Natural killer cell (primary cell): ENCODE data around the gene TKFC. TPM values are rescaled to one million over a fixed set of nuclear protein-coding genes. Genes with fewer than 3 reads are reported as not detected.
A peak's percentile ranks its signal among the peaks of the same experiment; 100 is the strongest.

ENCODE experiments used
- ATAC-seq, 3 donors: fragments of 150-1000 bp in 2 of 3; fragments of 200-7000 bp in 1 of 3; cut with Tn5 transposase; 1 replicate in 1 of 3; 2 replicates in 2 of 3; pipeline ENCODE4 v1.10.0; 2021; ENCODE audit warnings: mild to moderate bottlenecking in 2 of 3, moderate library complexity in 2 of 3
- DNase-seq, 2 donors: peaks; one replicate each; pipeline versions ENCODE4 v3.0.0 to v3.0.0-alpha.2; 2013 to 2021; ENCODE audit warnings: mixed read lengths in 1 of 2
- H3K27ac ChIP-seq: one replicate; pipeline ENCODE4 v1.5.1; 2013; ENCODE audit warnings: mild to moderate bottlenecking, low read length
- H3K27me3 ChIP-seq: one replicate; pipeline ENCODE4 v1.6.1; 2013; ENCODE audit warnings: low read length; ENCODE audit not compliant: control insufficient read depth, insufficient read depth
- H3K36me3 ChIP-seq: one replicate; pipeline ENCODE4 v1.6.1; 2013; ENCODE audit warnings: low read length; ENCODE audit not compliant: control insufficient read depth, insufficient read depth
- H3K4me1 ChIP-seq: one replicate; pipeline ENCODE4 v1.6.1; 2013; ENCODE audit warnings: low read length; ENCODE audit not compliant: control insufficient read depth, insufficient read depth
- H3K4me3 ChIP-seq: one replicate; pipeline ENCODE4 v1.5.1; 2013; ENCODE audit warnings: low read length
- H3K9me3 ChIP-seq: one replicate; pipeline ENCODE4 v1.6.1; 2013; ENCODE audit warnings: low read length; ENCODE audit not compliant: control insufficient read depth, insufficient read depth
- H3K27ac Mint-ChIP-seq, 2 donors: one replicate each; pipeline ENCODE4 v1.8.0; 2022; ENCODE audit warnings: mild to moderate bottlenecking in 2 of 2, mixed read lengths in 2 of 2, moderate library complexity in 1 of 2
- H3K27me3 Mint-ChIP-seq, 2 donors: one replicate each; pipeline ENCODE4 v1.8.0; 2022; ENCODE audit warnings: low read depth in 2 of 2, mixed read lengths in 2 of 2
- H3K36me3 Mint-ChIP-seq: one replicate; pipeline ENCODE4 v1.8.0; 2022; ENCODE audit warnings: mixed read lengths
- H3K4me1 Mint-ChIP-seq, 2 donors: one replicate each; pipeline ENCODE4 v1.8.0; 2022; ENCODE audit warnings: mixed read lengths in 2 of 2
- H3K4me3 Mint-ChIP-seq: one replicate; pipeline ENCODE4 v1.8.0; 2022; ENCODE audit warnings: mild to moderate bottlenecking, moderate library complexity, mixed read lengths
- H3K9me3 Mint-ChIP-seq, 2 donors: one replicate each; pipeline ENCODE4 v1.8.0; 2022; ENCODE audit warnings: mixed read lengths in 2 of 2
- CTCF ChIP-seq: fragments of 200-600 bp; IDR thresholded peaks from one replicate; pipeline ENCODE4 v1.8.0; 2022; ENCODE audit warnings: antibody characterized with exemption
- WGBS: methylation state at CpG from one replicate; pipeline ENCODE4 v1.1.7; 2013; ENCODE audit warnings: missing lambda C conversion rate; ENCODE audit not compliant: insufficient coverage; 5-methylcytosine and 5-hydroxymethylcytosine counted together
- intact Hi-C: fragments of 100-400 bp; cut with micrococcal nuclease; formaldehyde crosslinking; loops from one replicate; pipeline ENCODE4 v1.14.2; 2022
- total RNA-seq, 4 donors: library from RNA; stranded (reverse); fragments of 120-200 nt in 1 of 4; gene quantifications; one replicate each; pipeline versions ENCODE4 v1.2.3 to v1.2.4, GENCODE V29; 2013 to 2022

The TKFC gene
- total RNA-seq, 3 donors from 2014 or later (not counting 1 experiment from before 2014, with no cell fraction given), result 32.9 to 54.8 (median 38.6) TPM

DNA sequence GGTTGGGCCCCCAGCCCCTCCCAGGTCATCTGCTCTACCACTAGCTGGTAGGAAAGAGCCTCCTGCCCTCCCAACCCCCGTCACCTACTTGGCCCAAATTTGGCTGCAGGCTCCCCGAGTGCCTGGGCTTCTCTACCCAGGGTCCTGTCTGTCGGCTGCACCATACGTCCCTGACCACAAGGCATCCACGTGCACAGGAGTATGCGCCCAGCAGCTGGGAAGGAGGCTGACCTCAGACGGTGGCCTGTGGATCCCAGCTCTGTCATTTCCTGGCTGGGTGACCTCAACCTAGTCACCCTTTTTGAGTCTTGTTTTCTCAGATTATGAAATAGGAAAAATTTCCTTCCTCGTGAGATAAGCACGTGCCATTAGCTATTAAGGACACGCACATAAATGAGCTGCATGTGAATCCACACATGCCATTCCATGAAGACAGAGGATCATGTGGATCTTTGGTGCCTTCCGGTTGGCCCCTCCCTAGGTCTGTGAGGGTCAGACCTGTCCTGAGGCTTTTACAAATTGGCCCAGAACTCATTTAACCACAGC, 15.0 kb downstream of the TKFC start:
- Mint-ChIP-seq H3K36me3 (no peaks in the 10 kb centered on the region), H3K9me3 (no peaks in the 10 kb centered on the region), H3K4me3 (no peak overlapping the region), H3K27ac (peak overlapping the region in 1 of 2 donors; percentile 44), H3K27me3 (no peaks in the 10 kb centered on the region), H3K4me1 (peaks cover 0 to 4% of the 10 kb centered on the region in 2 donors)
- intact Hi-C loops, result no loop called here
- WGBS, result 81% methylated on average over 11 of the region's 11 CpGs
- Histone ChIP-seq H3K27me3 (no peaks in the 10 kb centered on the region), H3K27ac (no peak overlapping the region), H3K4me3 (no peak overlapping the region), H3K9me3 (no peaks in the 10 kb centered on the region), H3K36me3 (peaks cover 40% of the 10 kb centered on the region), H3K4me1 (no peaks in the 10 kb centered on the region)
- ATAC-seq (peak in 1 of 3 donors; percentile 38), DNase-seq (no peak)
- no peak for TF ChIP-seq CTCF

- DNase-seq, result no peak
- TF ChIP-seq CTCF, result no peak
- Histone ChIP-seq H3K36me3 (peaks cover 48% of the 10 kb centered on the region), H3K4me1 (no peaks in the 10 kb centered on the region), H3K9me3 (no peaks in the 10 kb centered on the region), H3K4me3 (no peak overlapping the region), H3K27ac (no peak overlapping the region), H3K27me3 (no peaks in the 10 kb centered on the region)
- Mint-ChIP-seq H3K27ac (no peak overlapping the region), H3K36me3 (no peaks in the 10 kb centered on the region), H3K9me3 (no peaks in the 10 kb centered on the region), H3K4me1 (peaks cover 0 to 10% of the 10 kb centered on the region in 2 donors), H3K4me3 (no peak overlapping the region), H3K27me3 (no peaks in the 10 kb centered on the region)
- intact Hi-C loops, result no loop called here
- no peak for ATAC-seq
- 95% methylated on average over 12 of the region's 12 CpGs for WGBS
Observed at GRCh38 chr11:61349189-61349751, 16.2 kb downstream of the TKFC start.

GRCh38 chr11:61349916-61350315, 16.9 kb downstream of the TKFC start:
- Mint-ChIP-seq H3K4me1 (peaks cover 0 to 10% of the 10 kb centered on the region in 2 donors), H3K36me3 (no peaks in the 10 kb centered on the region), H3K4me3 (no peak overlapping the region), H3K27ac (no peak overlapping the region), H3K27me3 (no peaks in the 10 kb centered on the region), H3K9me3 (no peaks in the 10 kb centered on the region)
- no peak overlapping the region for H3K4me3 ChIP-seq
- H3K4me1 ChIP-seq, result no peaks in the 10 kb centered on the region
- no peak for ATAC-seq
- 97% methylated on average over 10 of the region's 10 CpGs for WGBS
- no peaks in the 10 kb centered on the region for H3K27me3 ChIP-seq
- peaks cover 48% of the 10 kb centered on the region for H3K36me3 ChIP-seq
- no peak for TF ChIP-seq CTCF
- H3K27ac ChIP-seq, result no peak overlapping the region
- H3K9me3 ChIP-seq, result no peaks in the 10 kb centered on the region
- no peak for DNase-seq
- intact Hi-C loops, result no loop called here

GRCh38 chr11:61350336-61350735, 17.3 kb downstream of the TKFC start:
- Mint-ChIP-seq H3K9me3 (no peaks in the 10 kb centered on the region), H3K4me1 (peaks cover 0 to 10% of the 10 kb centered on the region in 2 donors), H3K27ac (no peak overlapping the region), H3K36me3 (no peaks in the 10 kb centered on the region), H3K27me3 (no peaks in the 10 kb centered on the region), H3K4me3 (no peak overlapping the region)
- no peak for DNase-seq
- no peak for ATAC-seq
- no peak for TF ChIP-seq CTCF
- H3K4me1 ChIP-seq, result no peaks in the 10 kb centered on the region
- no peak overlapping the region for H3K27ac ChIP-seq
- no peaks in the 10 kb centered on the region for H3K9me3 ChIP-seq
- H3K36me3 ChIP-seq, result peaks cover 48% of the 10 kb centered on the region
- H3K27me3 ChIP-seq, result no peaks in the 10 kb centered on the region
- no peak overlapping the region for H3K4me3 ChIP-seq
- WGBS, result 100% methylated on average over 1 of the region's 1 CpG
- intact Hi-C loops, result no loop called here
